ENCODE data around the gene VOPP1. TPM values are rescaled to one million over a fixed set of nuclear protein-coding genes. Genes with fewer than 3 reads are reported as not detected.

VOPP1 gene
- total and polyA plus RNA-seq, 9 donors = 20.7 to 31.8 (median 27.5) TPM

DNA sequence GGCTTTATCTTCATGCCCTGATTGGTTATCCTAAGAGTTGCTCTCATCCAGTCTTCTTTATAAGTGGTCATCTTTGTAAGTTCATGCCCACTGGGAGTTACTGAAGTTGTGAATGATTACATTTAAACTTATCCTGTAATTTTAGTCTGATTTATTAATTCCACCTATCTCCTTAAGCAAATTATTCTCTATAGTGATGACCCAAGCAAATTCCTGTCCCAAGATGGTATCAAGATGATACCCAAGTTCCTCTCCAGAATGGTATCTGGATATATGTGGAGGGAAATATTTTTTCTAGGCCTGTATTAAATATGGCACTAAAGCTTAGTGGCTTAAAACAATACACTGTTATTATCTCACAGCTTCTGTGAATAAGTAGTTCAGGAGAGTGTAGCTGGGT, 22.6 kb upstream of the VOPP1 start:
- DNase-seq = no peak
- Histone ChIP-seq H3K27ac (ENCODE audit: low read length) (no peak overlapping the region), H3K36me3 (ENCODE audit: control insufficient read depth, insufficient read depth, low read length) (no peaks in the 10 kb centered on the region), H3K9me3 (replicated peaks; ENCODE audit: control insufficient read depth, low read depth, low read length) (no peaks in the 10 kb centered on the region), H3K4me3 (ENCODE audit: low read length) (no peak overlapping the region), H3K4me1 (ENCODE audit: control insufficient read depth, insufficient read depth, low read length) (no peaks in the 10 kb centered on the region), H3K27me3 (ENCODE audit: control insufficient read depth, insufficient read depth, low read length) (no peaks in the 10 kb centered on the region)

DNA sequence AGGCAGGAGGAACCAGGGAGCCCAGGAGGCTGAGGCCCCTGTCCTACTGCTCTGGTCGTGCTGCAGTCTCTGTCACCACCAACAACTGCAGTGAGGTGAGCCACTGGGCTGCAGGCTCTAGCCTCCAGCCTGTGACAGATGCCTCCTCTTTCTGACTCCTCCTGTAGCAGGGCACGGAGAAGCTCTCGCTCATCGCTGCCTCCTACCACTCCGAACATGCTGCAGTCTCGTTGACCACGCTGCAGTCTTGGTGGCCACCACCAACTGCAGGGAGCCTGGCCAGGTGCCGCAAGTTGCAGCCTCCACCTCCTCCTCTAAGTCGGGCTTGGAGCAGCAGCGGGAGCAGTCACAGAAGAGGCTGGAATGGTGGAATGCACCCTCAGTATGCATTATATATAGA, 22.1 kb upstream of the VOPP1 start:
- Histone ChIP-seq H3K4me3 (ENCODE audit: low read length) (no peak overlapping the region), H3K36me3 (ENCODE audit: control insufficient read depth, insufficient read depth, low read length) (no peaks in the 10 kb centered on the region), H3K4me1 (ENCODE audit: control insufficient read depth, insufficient read depth, low read length) (no peaks in the 10 kb centered on the region), H3K9me3 (replicated peaks; ENCODE audit: control insufficient read depth, low read depth, low read length) (no peaks in the 10 kb centered on the region), H3K27ac (ENCODE audit: low read length) (no peak overlapping the region), H3K27me3 (ENCODE audit: control insufficient read depth, insufficient read depth, low read length) (no peaks in the 10 kb centered on the region)
- 85% methylated on average over 7 of the region's 10 CpGs for WGBS (ENCODE audit: insufficient coverage)
- DNase-seq = no peak

DNA sequence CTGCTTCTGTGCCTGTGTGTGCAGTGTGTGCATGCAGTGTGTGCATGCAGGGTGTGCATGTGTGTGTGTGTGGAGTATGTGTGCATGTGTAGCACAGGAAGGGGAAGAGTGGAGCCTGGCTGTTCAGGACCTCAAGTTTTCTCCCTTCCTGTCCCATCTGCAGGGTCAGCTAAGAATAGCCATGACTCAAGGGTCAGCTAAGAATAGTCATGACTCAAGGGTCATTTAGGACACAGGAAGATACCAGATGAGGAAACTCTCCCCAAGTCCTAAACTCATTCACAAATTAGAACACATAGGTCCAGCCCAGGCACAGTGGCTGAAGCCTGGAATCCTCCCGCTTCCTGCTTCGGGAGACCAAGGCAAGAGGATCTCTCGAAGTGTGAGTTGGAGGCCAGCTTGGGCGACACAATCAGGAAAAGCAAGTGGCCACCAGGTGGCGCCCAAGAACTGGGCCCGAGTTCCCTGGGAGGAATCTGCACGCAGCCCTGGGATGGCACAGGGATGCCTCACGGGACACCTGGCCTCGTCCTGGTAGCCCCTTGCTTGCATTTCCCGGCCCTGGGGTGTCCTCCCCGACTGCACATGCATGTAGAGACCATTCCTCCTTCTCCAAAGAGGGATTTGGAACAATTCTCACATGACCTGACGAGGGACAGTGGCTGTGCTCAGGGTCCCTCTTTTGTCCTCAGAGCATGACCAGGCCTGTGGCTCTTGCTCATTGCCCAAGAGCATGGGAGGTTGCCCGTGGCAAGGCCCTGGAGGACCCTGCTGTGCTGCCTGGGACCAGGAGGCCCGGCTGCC, 21.4 kb upstream of the VOPP1 start:
- no peaks in the 10 kb centered on the region for H3K4me1 ChIP-seq (ENCODE audit: control insufficient read depth, insufficient read depth, low read length)
- no peaks in the 10 kb centered on the region for H3K9me3 ChIP-seq (replicated peaks; ENCODE audit: control insufficient read depth, low read depth, low read length)
- H3K27me3 ChIP-seq (ENCODE audit: control insufficient read depth, insufficient read depth, low read length) = no peaks in the 10 kb centered on the region
- no peaks in the 10 kb centered on the region for H3K36me3 ChIP-seq (ENCODE audit: control insufficient read depth, insufficient read depth, low read length)
- peak; percentile 39 for DNase-seq
- H3K27ac ChIP-seq (ENCODE audit: low read length) = no peak overlapping the region
- no peak overlapping the region for H3K4me3 ChIP-seq (ENCODE audit: low read length)
- 66% methylated on average over 14 of the region's 14 CpGs for WGBS (ENCODE audit: insufficient coverage)

DNA sequence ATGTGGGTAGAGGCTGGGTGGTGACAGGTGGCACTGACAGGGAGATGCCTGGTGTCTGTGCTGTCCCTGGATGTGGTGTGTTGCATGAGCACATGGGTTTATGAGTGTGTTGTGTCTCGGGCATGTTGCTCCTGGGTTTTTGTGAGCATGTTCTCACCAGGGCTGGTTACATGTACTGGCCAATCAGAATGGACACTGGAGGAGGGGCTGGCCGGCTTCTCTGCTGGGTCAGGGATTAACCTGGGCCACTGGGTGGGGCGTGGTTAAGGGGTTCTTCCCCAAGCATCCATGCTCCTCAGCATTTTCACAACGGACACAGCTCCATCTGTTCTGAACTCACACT, 20.8 kb upstream of the VOPP1 start:
- 63% methylated on average over 2 of the region's 4 CpGs for WGBS (ENCODE audit: insufficient coverage)
- no peak for DNase-seq
- H3K27ac ChIP-seq (ENCODE audit: low read length) = no peak overlapping the region
- H3K9me3 ChIP-seq (replicated peaks; ENCODE audit: control insufficient read depth, low read depth, low read length) = no peaks in the 10 kb centered on the region
- no peak overlapping the region for H3K4me3 ChIP-seq (ENCODE audit: low read length)
- H3K4me1 ChIP-seq (ENCODE audit: control insufficient read depth, insufficient read depth, low read length) = no peaks in the 10 kb centered on the region
- H3K27me3 ChIP-seq (ENCODE audit: control insufficient read depth, insufficient read depth, low read length) = no peaks in the 10 kb centered on the region
- H3K36me3 ChIP-seq (ENCODE audit: control insufficient read depth, insufficient read depth, low read length) = no peaks in the 10 kb centered on the region

DNA sequence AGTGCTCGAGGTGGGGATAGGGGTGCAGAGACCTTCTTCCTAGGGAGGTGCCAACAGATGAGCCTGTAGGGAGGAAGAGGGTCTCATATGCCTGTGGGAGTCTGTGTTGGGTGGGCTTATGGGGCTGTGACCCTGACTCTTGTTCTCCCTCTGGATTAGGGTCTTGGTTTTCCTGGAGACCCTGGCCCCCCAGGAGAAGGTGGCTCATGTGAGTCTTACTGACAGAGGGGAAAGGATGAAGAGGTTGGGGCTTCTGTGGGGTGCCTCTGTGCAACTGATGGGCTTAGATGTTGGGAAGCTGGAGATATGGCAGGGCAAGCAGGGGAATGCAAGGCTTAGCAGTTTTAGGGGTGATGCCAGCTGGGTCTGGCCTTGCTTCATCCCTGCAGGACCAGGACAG, 20.2 kb upstream of the VOPP1 start:
- Histone ChIP-seq H3K27ac (ENCODE audit: low read length) (no peak overlapping the region), H3K4me1 (ENCODE audit: control insufficient read depth, insufficient read depth, low read length) (no peaks in the 10 kb centered on the region), H3K27me3 (ENCODE audit: control insufficient read depth, insufficient read depth, low read length) (no peaks in the 10 kb centered on the region), H3K9me3 (replicated peaks; ENCODE audit: control insufficient read depth, low read depth, low read length) (no peaks in the 10 kb centered on the region), H3K36me3 (ENCODE audit: control insufficient read depth, insufficient read depth, low read length) (no peaks in the 10 kb centered on the region), H3K4me3 (ENCODE audit: low read length) (no peak overlapping the region)
- no peak for DNase-seq
- 63% methylated on average over 1 of the region's 1 CpG for WGBS (ENCODE audit: insufficient coverage)

DNA sequence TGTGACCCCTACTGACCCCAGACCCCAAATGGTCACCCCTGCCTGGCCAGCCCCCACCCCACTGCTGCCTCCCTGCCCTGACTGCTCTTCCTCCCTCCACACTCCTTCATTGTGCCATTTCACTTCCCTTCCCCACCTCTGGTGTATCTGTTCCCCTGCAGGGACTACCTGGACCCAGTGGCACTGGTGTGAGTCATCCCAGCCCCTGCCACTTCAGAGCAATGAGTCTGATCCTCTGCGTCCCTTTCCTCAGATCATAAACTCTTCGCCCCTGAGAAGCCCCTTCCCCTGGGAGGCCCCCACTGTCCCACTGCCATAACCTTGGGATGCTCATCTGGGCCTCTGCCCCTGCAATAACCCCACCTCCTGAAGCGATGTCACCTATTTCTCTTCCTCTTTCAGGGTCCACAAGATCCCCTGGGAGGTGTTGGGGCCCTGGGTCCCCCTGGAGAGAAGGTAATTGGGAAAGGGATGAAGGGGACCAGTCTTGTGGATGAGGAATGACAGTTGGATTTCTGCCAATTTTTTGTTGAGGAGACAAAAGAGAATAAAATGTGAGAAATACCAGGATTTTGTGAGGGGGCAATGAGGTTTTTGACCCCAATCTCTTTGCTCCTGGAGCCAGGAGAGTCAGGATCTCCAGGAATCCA, 19.1 kb upstream of the VOPP1 start:
- Histone ChIP-seq H3K27me3 (ENCODE audit: control insufficient read depth, insufficient read depth, low read length) (no peaks in the 10 kb centered on the region), H3K4me1 (ENCODE audit: control insufficient read depth, insufficient read depth, low read length) (no peaks in the 10 kb centered on the region), H3K9me3 (replicated peaks; ENCODE audit: control insufficient read depth, low read depth, low read length) (no peaks in the 10 kb centered on the region), H3K4me3 (ENCODE audit: low read length) (no peak overlapping the region), H3K27ac (ENCODE audit: low read length) (no peak overlapping the region), H3K36me3 (ENCODE audit: control insufficient read depth, insufficient read depth, low read length) (no peaks in the 10 kb centered on the region)
- WGBS (ENCODE audit: insufficient coverage) = no CpG with 5 or more reads among the region's 3 CpGs
- no peak for DNase-seq

DNA sequence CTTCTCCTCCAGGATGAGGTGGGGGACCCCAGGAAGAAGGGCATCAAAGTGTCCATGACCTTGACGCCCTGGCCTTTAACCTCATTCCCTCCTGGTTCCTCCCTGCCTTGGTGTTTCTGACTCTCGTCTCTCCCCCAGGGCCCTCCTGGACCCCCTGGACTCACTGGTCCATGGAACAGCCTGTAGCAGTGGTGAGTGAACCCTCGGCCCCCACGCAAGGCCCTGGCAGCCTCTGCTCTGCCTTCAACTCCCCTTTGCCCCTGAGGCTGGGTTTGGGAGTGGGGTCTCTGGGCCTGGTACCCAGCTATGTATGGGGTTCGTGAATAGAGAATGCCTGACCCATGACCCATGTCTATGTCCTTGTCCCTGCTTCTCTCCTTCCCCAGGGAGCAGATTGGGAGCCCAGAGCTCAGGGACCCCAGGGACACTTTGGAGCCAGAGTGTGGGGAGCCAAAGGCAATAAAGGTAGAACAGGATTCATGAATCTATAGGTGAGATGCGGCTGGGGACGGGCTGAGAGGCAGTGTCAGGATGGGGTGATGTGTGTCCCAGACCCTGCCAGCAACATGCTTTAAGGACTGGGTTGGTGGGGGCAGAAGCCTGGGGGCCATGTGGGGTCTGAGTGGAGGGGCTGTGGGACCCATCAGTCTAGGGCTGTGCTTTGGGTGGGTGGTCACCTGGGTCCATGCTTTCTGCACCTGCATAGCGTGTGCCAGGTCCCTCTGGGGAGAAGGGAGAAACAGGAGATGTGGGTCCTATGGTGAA, 18.4 kb upstream of the VOPP1 start:
- DNase-seq = no peak
- Histone ChIP-seq H3K9me3 (replicated peaks; ENCODE audit: control insufficient read depth, low read depth, low read length) (no peaks in the 10 kb centered on the region), H3K4me1 (ENCODE audit: control insufficient read depth, insufficient read depth, low read length) (no peaks in the 10 kb centered on the region), H3K4me3 (ENCODE audit: low read length) (no peak overlapping the region), H3K36me3 (ENCODE audit: control insufficient read depth, insufficient read depth, low read length) (no peaks in the 10 kb centered on the region), H3K27me3 (ENCODE audit: control insufficient read depth, insufficient read depth, low read length) (no peaks in the 10 kb centered on the region), H3K27ac (ENCODE audit: low read length) (no peak overlapping the region)
- 85% methylated on average over 6 of the region's 8 CpGs for WGBS (ENCODE audit: insufficient coverage)

DNA sequence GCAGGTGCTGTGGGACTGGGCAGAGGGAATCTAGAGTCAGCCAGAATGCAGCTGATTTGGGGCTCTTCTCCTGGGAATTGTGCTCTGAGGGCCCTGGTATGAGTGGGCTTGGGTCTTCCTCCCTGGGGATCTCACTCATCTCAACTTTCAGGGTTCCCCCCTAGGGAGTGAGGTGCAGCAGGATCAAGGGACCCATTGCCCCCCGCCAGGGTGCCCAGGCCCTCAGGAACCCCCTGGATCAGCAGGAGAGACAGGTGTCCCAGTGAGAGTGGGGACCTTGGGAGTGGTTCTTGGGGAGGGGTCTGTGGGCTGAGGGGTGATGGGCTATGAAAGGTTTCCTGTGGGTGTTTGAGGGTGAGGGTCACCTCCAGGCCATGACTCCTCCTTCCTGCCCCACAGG, 17.6 kb upstream of the VOPP1 start:
- Histone ChIP-seq H3K27ac (ENCODE audit: low read length) (no peak overlapping the region), H3K4me1 (ENCODE audit: control insufficient read depth, insufficient read depth, low read length) (no peaks in the 10 kb centered on the region), H3K27me3 (ENCODE audit: control insufficient read depth, insufficient read depth, low read length) (no peaks in the 10 kb centered on the region), H3K9me3 (replicated peaks; ENCODE audit: control insufficient read depth, low read depth, low read length) (no peaks in the 10 kb centered on the region), H3K4me3 (ENCODE audit: low read length) (no peak overlapping the region), H3K36me3 (ENCODE audit: control insufficient read depth, insufficient read depth, low read length) (no peaks in the 10 kb centered on the region)
- 88% methylated on average over 1 of the region's 1 CpG for WGBS (ENCODE audit: insufficient coverage)
- DNase-seq = no peak

DNA sequence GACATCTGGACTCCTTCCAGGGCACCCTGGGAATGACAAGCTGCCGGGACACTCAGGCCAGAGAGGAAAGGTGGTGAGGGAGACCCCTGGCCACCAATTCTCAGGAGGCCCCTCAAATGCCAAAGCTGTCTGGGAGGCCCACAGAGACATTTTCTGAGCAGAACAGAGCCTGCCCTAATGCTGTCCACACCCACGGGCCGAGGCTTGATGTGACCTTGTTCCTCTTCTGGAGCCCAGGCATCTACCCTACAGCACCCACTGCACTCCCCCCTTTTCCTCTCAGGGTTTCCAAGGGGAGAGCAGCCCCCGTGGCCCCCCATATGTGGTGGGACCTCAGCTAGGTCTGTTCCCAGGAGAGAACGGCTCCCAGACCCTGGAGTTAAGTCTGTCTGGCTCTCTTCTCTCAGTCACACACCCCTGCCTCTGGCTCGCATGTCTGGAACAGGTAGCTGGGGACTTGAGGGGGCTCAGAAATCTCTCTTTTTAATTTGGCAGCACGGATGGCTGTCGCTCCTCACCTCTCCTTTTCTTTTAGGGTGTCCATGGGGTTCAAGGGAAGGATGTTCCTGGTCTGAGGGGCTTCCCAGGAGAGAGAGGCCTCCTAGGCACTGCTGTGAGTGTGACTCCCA, 16.8 kb upstream of the VOPP1 start:
- no peaks in the 10 kb centered on the region for H3K4me1 ChIP-seq (ENCODE audit: control insufficient read depth, insufficient read depth, low read length)
- H3K27ac ChIP-seq (ENCODE audit: low read length) = no peak overlapping the region
- no peak for DNase-seq
- H3K27me3 ChIP-seq (ENCODE audit: control insufficient read depth, insufficient read depth, low read length) = no peaks in the 10 kb centered on the region
- H3K9me3 ChIP-seq (replicated peaks; ENCODE audit: control insufficient read depth, low read depth, low read length) = no peaks in the 10 kb centered on the region
- no peak overlapping the region for H3K4me3 ChIP-seq (ENCODE audit: low read length)
- WGBS (ENCODE audit: insufficient coverage) = 75% methylated on average over 2 of the region's 8 CpGs
- no peaks in the 10 kb centered on the region for H3K36me3 ChIP-seq (ENCODE audit: control insufficient read depth, insufficient read depth, low read length)

DNA sequence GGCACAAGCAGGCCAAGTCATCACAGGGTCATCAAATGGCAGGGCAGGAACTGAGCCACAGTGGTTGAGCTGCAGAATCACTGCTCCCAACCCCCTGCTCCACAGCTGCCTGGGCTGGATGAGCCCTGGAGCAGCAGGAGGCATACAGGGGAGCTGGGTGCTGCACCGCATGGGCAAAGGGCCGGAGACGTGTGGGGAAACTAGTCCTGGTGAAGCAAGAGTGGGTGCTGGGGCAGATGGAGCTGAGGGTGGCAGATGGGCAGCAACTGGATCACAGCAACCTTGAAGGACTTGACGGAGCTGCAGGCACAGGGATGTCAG, 16.0 kb upstream of the VOPP1 start:
- Histone ChIP-seq H3K36me3 (ENCODE audit: control insufficient read depth, insufficient read depth, low read length) (no peaks in the 10 kb centered on the region), H3K4me1 (ENCODE audit: control insufficient read depth, insufficient read depth, low read length) (no peaks in the 10 kb centered on the region), H3K9me3 (replicated peaks; ENCODE audit: control insufficient read depth, low read depth, low read length) (no peaks in the 10 kb centered on the region), H3K4me3 (ENCODE audit: low read length) (no peak overlapping the region), H3K27ac (ENCODE audit: low read length) (no peak overlapping the region), H3K27me3 (ENCODE audit: control insufficient read depth, insufficient read depth, low read length) (no peaks in the 10 kb centered on the region)
- DNase-seq = no peak
- 81% methylated on average over 3 of the region's 4 CpGs for WGBS (ENCODE audit: insufficient coverage)
